ENCODE data around the gene VPS52.

VPS52 gene

GRCh38 chr6:33217681-33218080 is 54.0 kb downstream of the VPS52 start:
- no peak for TF ChIP-seq CTCF (IDR thresholded peaks at IDR 0.05; ENCODE audit: control insufficient read depth, extremely low read depth, insufficient read depth)
- no peak for DNase-seq (ENCODE audit: low read depth)
- no peak overlapping the region for H3K4me3 ChIP-seq (ENCODE audit: low read depth, low read length)

- DNase-seq (ENCODE audit: low read depth), result no peak
- TF ChIP-seq CTCF (IDR thresholded peaks at IDR 0.05; ENCODE audit: control insufficient read depth, extremely low read depth, insufficient read depth), result no peak
- no peak overlapping the region for H3K4me3 ChIP-seq (ENCODE audit: low read depth, low read length)
These were observed 54.4 kb downstream of the VPS52 start for GRCh38 chr6:33217246-33217645.

GRCh38 chr6:33216117-33216649 is 55.5 kb downstream of the VPS52 start:
- DNase-seq (ENCODE audit: low read depth), result no peak
- no peak for TF ChIP-seq CTCF (IDR thresholded peaks at IDR 0.05; ENCODE audit: control insufficient read depth, extremely low read depth, insufficient read depth)
- no peak overlapping the region for H3K4me3 ChIP-seq (ENCODE audit: low read depth, low read length)

- TF ChIP-seq CTCF (IDR thresholded peaks at IDR 0.05; ENCODE audit: control insufficient read depth, extremely low read depth, insufficient read depth), result no peak
- no peak for DNase-seq (ENCODE audit: low read depth)
- H3K4me3 ChIP-seq (ENCODE audit: low read depth, low read length), result no peak overlapping the region
These were observed 56.2 kb downstream of the VPS52 start for GRCh38 chr6:33215271-33216116.

- no peak for TF ChIP-seq CTCF (IDR thresholded peaks at IDR 0.05; ENCODE audit: control insufficient read depth, extremely low read depth, insufficient read depth)
- no peak overlapping the region for H3K4me3 ChIP-seq (ENCODE audit: low read depth, low read length)
- no peak for DNase-seq (ENCODE audit: low read depth)
These were observed 57.7 kb downstream of the VPS52 start for GRCh38 chr6:33213989-33214335.

GRCh38 chr6:33213166-33213988 is 58.3 kb downstream of the VPS52 start:
- TF ChIP-seq CTCF (IDR thresholded peaks at IDR 0.05; ENCODE audit: control insufficient read depth, extremely low read depth, insufficient read depth), result no peak
- 0 out of 2 replicates have a peak overlapping the region, but pooled peaks have one; percentile 15 for H3K4me3 ChIP-seq (ENCODE audit: low read depth, low read length)
- DNase-seq (ENCODE audit: low read depth), result no peak
